SK-N-SH (cell line): Measurements from ENCODE around the gene ANKRD44. TPM values are rescaled to one million over a fixed set of nuclear protein-coding genes. Genes with fewer than 3 reads are reported as not detected.

Source experiments
- CTCF ChIA-PET: fragments of 300-600, 350-600 bp; formaldehyde crosslinking; extraction: SDS; loops from one replicate; lab custom pipeline; 2021; lab: Yijun Ruan, JAX
- POLR2A ChIA-PET: fragments of 350-600 bp; sonication (Branson Sonifier 250); formaldehyde crosslinking; extraction: SDS; loops from one replicate; lab custom pipeline; 2020; ENCODE audit warnings: antibody characterized with exemption, inconsistent platforms; lab: Yijun Ruan, JAX
- DNase-seq: peaks from one replicate; pipeline ENCODE4 v3.0.0; 2012
- H2AFZ ChIP-seq: fragments of 200-600 bp; sonication (generic); 2 replicates; pipeline ENCODE4 v1.8.1; 2016; ENCODE audit warnings: antibody characterized with exemption, mild to moderate bottlenecking, low read depth
- H3F3A ChIP-seq: fragments of 200-600 bp; sonication (generic); replicated peaks from 2 replicates; pipeline ENCODE3; 2016; ENCODE audit warnings: antibody characterized with exemption, mild to moderate bottlenecking; ENCODE audit not compliant: insufficient read depth
- H3K27ac ChIP-seq, 2 experiments: fragments of 200-500 bp in 1 of 2; fragments of 200-600 bp in 1 of 2; sonication (Bioruptor generic) in 1 of 2; sonication (generic), shearing (Covaris generic) in 1 of 2; 2 replicates each; pipeline versions ENCODE4 v1.5.1 to v1.6.1; 2014 to 2016; ENCODE audit warnings: low read depth in 2 of 2, inconsistent platforms in 1 of 2, low read length in 1 of 2, mild to moderate bottlenecking in 1 of 2, mixed read lengths in 1 of 2
- H3K27me3 ChIP-seq: fragments of 200-600 bp; sonication (generic), shearing (Covaris generic); 2 replicates; pipeline ENCODE4 v1.6.1; 2016; ENCODE audit warnings: mixed run types; ENCODE audit not compliant: insufficient read depth
- H3K36me3 ChIP-seq, 2 experiments: fragments of 200-500 bp in 1 of 2; fragments of 200-600 bp in 1 of 2; sonication (Bioruptor generic) in 1 of 2; sonication (generic) in 1 of 2; replicated peaks in 1 of 2; 2 replicates each; pipeline versions ENCODE3 to v1.5.1; 2014 to 2016; ENCODE audit warnings: low read length in 1 of 2, mild to moderate bottlenecking in 1 of 2; ENCODE audit not compliant: insufficient read depth in 2 of 2, control insufficient read depth in 1 of 2
- H3K4me1 ChIP-seq, 2 experiments: fragments of 200-500 bp in 1 of 2; fragments of 200-600 bp in 1 of 2; sonication (Bioruptor generic) in 1 of 2; sonication (generic), shearing (Covaris generic) in 1 of 2; 2 replicates each; pipeline versions ENCODE4 v1.5.1 to v1.6.1; 2014 to 2016; ENCODE audit warnings: low read depth in 1 of 2, low read length in 1 of 2, mixed run types in 1 of 2; ENCODE audit not compliant: insufficient read depth in 2 of 2, control insufficient read depth in 1 of 2
- H3K4me2 ChIP-seq: fragments of 200-600 bp; sonication (generic), shearing (Covaris generic); 2 replicates; pipeline ENCODE4 v1.6.1; 2017; ENCODE audit warnings: mixed run types
- H3K4me3 ChIP-seq, 2 experiments: fragments of 200-500 bp in 1 of 2; fragments of 200-600 bp in 1 of 2; sonication (Bioruptor generic) in 1 of 2; sonication (generic), shearing (Covaris generic) in 1 of 2; 2 replicates each; pipeline versions ENCODE4 v1.5.1 to v1.8.1; 2014 to 2016; ENCODE audit warnings: low read depth in 2 of 2, inconsistent platforms in 1 of 2, low read length in 1 of 2, mild to moderate bottlenecking in 1 of 2, mixed read lengths in 1 of 2, moderate library complexity in 1 of 2
- H3K79me2 ChIP-seq: fragments of 200-600 bp; sonication (generic); 2 replicates; pipeline ENCODE4 v1.8.1; 2017; ENCODE audit warnings: mild to moderate bottlenecking; ENCODE audit not compliant: insufficient read depth
- H3K9ac ChIP-seq: fragments of 200-600 bp; sonication (generic); 2 replicates; pipeline ENCODE4 v1.6.1; 2017; ENCODE audit warnings: mixed run types
- H3K9me2 ChIP-seq: fragments of 200-600 bp; sonication (generic); 2 replicates; pipeline ENCODE4 v1.6.1; 2017; ENCODE audit warnings: mixed run types
- H3K9me3 ChIP-seq: fragments of 200-600 bp; sonication (generic); 2 replicates; pipeline ENCODE4 v1.6.1; 2017; ENCODE audit warnings: mixed run types, mild to moderate bottlenecking, moderate library complexity
- H4K20me1 ChIP-seq: fragments of 200-600 bp; sonication (generic); 2 replicates; pipeline ENCODE4 v1.6.1; 2017; ENCODE audit warnings: mild to moderate bottlenecking, mixed run types; ENCODE audit not compliant: insufficient read depth
- EP300 ChIP-seq, 2 experiments: IDR thresholded peaks; 2 replicates each; pipeline versions ENCODE4 v1.4.0 to v1.6.1; 2012; ENCODE audit warnings: borderline replicate concordance in 1 of 2, low read depth in 1 of 2, low read length in 1 of 2
- FOSL2 ChIP-seq: IDR thresholded peaks from 2 replicates; pipeline ENCODE4 v1.4.0; 2012; ENCODE audit warnings: low read depth, mild to moderate bottlenecking, moderate library complexity, borderline replicate concordance
- FOXJ3 ChIP-seq: sonication (generic); formaldehyde crosslinking; IDR thresholded peaks from 2 replicates; pipeline ENCODE4 v1.5.1; 2020; ENCODE audit warnings: mild to moderate bottlenecking, missing genetic modification reagents
- GATA2 ChIP-seq: sonication (generic); formaldehyde crosslinking; IDR thresholded peaks from 2 replicates; pipeline ENCODE4 v1.5.0; 2020; ENCODE audit warnings: mild to moderate bottlenecking, missing genetic modification reagents
- JUND ChIP-seq: IDR thresholded peaks from 2 replicates; pipeline ENCODE4 v1.4.0; 2012
- NFIC ChIP-seq: IDR thresholded peaks from 2 replicates; pipeline ENCODE4 v1.4.0; 2012; ENCODE audit warnings: borderline replicate concordance
- NRF1 ChIP-seq: IDR thresholded peaks from 2 replicates; pipeline ENCODE4 v1.6.1; 2012; ENCODE audit warnings: low read depth, mild to moderate bottlenecking, low read length
- RCOR1 ChIP-seq: fragments of 150-350 bp; IDR thresholded peaks from 2 replicates; pipeline ENCODE4 v1.6.1; 2017; ENCODE audit warnings: antibody characterized with exemption, low read length
- RFX5 ChIP-seq: IDR thresholded peaks from 2 replicates; pipeline ENCODE4 v1.6.1; 2012; ENCODE audit warnings: mild to moderate bottlenecking, improper control_type of control experiment, low read length
- SIN3A ChIP-seq: IDR thresholded peaks from 2 replicates; pipeline ENCODE4 v1.6.1; 2012; ENCODE audit warnings: low read depth, mild to moderate bottlenecking, low read length, moderate library complexity, borderline replicate concordance
- SMC3 ChIP-seq: IDR thresholded peaks from 2 replicates; pipeline ENCODE4 v1.6.1; 2012; ENCODE audit warnings: low read depth, low read length, improper control_type of control experiment
- WGBS: methylation state at CpG from one replicate; pipeline ENCODE4 v1.1.6; 2017; ENCODE audit warnings: low lambda C conversion rate; 5-methylcytosine and 5-hydroxymethylcytosine counted together
- polyA plus RNA-seq, 3 experiments: library from polyadenylated mRNA; depleted of rRNA; stranded (reverse); fragments of >200 nt; gene quantifications; 2 replicates each; pipeline ENCODE4 v1.2.3, GENCODE V29; 2012
- TF ChIP-seq, protein P1 (sequence below): fragments of 200-600 bp; sonication (generic); IDR thresholded peaks from 2 replicates; pipeline ENCODE4 v1.6.1; 2017; ENCODE audit warnings: antibody characterized with exemption, mild to moderate bottlenecking, moderate library complexity
- TF ChIP-seq, protein P2 (sequence below): IDR thresholded peaks from 2 replicates; pipeline ENCODE4; 2012
- TF ChIP-seq, protein P3 (sequence below): IDR thresholded peaks from 2 replicates; pipeline ENCODE4 v1.4.0; 2012; ENCODE audit warnings: low read depth, borderline replicate concordance
- TF ChIP-seq, protein P4 (sequence below): IDR thresholded peaks from 2 replicates; pipeline ENCODE4 v1.4.0; 2012; ENCODE audit warnings: low read depth, borderline replicate concordance

ANKRD44 gene
- polyA plus RNA-seq, 1 of the 3 experiments (the other 2 are of a cell fraction): 12.5 TPM

DNA sequence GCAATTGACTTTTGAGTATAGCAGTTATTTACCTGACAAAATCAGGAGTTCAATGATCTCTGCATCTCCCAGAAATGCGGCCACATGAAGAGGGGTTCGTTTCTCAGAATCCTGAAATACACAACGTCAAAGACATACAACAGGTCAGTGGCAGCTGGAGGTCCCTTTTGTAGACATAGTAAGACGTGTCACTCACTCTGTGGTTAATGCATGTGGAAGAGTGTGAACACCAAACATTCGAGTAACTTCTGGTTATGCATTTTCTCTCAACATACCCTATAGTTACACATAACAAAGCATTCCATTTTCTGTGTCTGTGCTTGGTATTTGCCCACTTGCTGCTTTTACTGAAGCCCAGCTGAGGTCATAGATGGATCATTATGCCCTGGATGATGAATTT lies 163.6 kb downstream of the ANKRD44 start:
- H3K36me3 ChIP-seq: peaks cover 0 to 3% of the 10 kb centered on the region in 2 experiments
- no peak overlapping the region for H3K9ac ChIP-seq
- H3K4me2 ChIP-seq: no peak overlapping the region
- no peak for TF ChIP-seq RFX5
- no peak for TF ChIP-seq NFIC
- no peak for TF ChIP-seq EP300 (IDR thresholded peaks at IDR 0.05; ENCODE audit: borderline replicate concordance in 1 of 2, low read depth in 1 of 2, low read length in 1 of 2)
- no peak for TF ChIP-seq NRF1
- TF ChIP-seq SMC3: no peak
- TF ChIP-seq, protein P1, sequence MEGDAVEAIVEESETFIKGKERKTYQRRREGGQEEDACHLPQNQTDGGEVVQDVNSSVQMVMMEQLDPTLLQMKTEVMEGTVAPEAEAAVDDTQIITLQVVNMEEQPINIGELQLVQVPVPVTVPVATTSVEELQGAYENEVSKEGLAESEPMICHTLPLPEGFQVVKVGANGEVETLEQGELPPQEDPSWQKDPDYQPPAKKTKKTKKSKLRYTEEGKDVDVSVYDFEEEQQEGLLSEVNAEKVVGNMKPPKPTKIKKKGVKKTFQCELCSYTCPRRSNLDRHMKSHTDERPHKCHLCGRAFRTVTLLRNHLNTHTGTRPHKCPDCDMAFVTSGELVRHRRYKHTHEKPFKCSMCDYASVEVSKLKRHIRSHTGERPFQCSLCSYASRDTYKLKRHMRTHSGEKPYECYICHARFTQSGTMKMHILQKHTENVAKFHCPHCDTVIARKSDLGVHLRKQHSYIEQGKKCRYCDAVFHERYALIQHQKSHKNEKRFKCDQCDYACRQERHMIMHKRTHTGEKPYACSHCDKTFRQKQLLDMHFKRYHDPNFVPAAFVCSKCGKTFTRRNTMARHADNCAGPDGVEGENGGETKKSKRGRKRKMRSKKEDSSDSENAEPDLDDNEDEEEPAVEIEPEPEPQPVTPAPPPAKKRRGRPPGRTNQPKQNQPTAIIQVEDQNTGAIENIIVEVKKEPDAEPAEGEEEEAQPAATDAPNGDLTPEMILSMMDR: no peak
- no peak for TF ChIP-seq JUND
- no peak for TF ChIP-seq RCOR1
- TF ChIP-seq, protein P2, sequence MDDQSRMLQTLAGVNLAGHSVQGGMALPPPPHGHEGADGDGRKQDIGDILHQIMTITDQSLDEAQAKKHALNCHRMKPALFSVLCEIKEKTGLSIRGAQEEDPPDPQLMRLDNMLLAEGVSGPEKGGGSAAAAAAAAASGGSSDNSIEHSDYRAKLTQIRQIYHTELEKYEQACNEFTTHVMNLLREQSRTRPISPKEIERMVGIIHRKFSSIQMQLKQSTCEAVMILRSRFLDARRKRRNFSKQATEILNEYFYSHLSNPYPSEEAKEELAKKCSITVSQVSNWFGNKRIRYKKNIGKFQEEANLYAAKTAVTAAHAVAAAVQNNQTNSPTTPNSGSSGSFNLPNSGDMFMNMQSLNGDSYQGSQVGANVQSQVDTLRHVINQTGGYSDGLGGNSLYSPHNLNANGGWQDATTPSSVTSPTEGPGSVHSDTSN: no peak
- TF ChIP-seq, protein P3, sequence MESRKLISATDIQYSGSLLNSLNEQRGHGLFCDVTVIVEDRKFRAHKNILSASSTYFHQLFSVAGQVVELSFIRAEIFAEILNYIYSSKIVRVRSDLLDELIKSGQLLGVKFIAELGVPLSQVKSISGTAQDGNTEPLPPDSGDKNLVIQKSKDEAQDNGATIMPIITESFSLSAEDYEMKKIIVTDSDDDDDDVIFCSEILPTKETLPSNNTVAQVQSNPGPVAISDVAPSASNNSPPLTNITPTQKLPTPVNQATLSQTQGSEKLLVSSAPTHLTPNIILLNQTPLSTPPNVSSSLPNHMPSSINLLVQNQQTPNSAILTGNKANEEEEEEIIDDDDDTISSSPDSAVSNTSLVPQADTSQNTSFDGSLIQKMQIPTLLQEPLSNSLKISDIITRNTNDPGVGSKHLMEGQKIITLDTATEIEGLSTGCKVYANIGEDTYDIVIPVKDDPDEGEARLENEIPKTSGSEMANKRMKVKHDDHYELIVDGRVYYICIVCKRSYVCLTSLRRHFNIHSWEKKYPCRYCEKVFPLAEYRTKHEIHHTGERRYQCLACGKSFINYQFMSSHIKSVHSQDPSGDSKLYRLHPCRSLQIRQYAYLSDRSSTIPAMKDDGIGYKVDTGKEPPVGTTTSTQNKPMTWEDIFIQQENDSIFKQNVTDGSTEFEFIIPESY: no peak
- no peak for TF ChIP-seq GATA2 (CRISPR knock-in tag)
- TF ChIP-seq, protein P4, sequence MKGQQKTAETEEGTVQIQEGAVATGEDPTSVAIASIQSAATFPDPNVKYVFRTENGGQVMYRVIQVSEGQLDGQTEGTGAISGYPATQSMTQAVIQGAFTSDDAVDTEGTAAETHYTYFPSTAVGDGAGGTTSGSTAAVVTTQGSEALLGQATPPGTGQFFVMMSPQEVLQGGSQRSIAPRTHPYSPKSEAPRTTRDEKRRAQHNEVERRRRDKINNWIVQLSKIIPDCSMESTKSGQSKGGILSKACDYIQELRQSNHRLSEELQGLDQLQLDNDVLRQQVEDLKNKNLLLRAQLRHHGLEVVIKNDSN: no peak
- TF ChIP-seq FOXJ3 (CRISPR knock-in tag): no peak
- TF ChIP-seq FOSL2: no peak
- TF ChIP-seq SIN3A: no peak
- POLR2A ChIA-PET: no interaction called here
- H3K79me2 ChIP-seq: no peaks in the 10 kb centered on the region
- H3F3A ChIP-seq: no peaks in the 10 kb centered on the region
- H3K9me3 ChIP-seq: no peaks in the 10 kb centered on the region
- peaks cover 5 to 45% of the 10 kb centered on the region in 2 experiments; a peak in 3 of 4 replicates for H3K4me1 ChIP-seq
- WGBS: 76% methylated on average over 5 of the region's 5 CpGs
- no peak overlapping the region for H3K4me3 ChIP-seq
- DNase-seq: no peak
- peak overlapping the region in 1 of 2 experiments; percentile 99; a peak in 2 of 4 replicates for H3K27ac ChIP-seq
- CTCF ChIA-PET: interaction anchor here (1.2 kb wide), 1 partner anchor 34 kb away, joined by 6 read pairs; no protein-coding TSS in a partner anchor
- no peaks in the 10 kb centered on the region for H3K27me3 ChIP-seq
- H3K9me2 ChIP-seq: no peaks in the 10 kb centered on the region; the same call in 1 of the 2 replicates
- H4K20me1 ChIP-seq: no peaks in the 10 kb centered on the region
- H2AFZ ChIP-seq: no peak overlapping the region
